Gastrocnemius medialis (tissue), 4 donors: ENCODE data around the gene SERTAD3.
"Not testable (repeated sequence)": the region's sequence is repeated elsewhere in the genome, so short reads cannot be mapped to it uniquely, and the experiment has no call there.

ENCODE experiments used
- POLR2A ChIP-seq, 2 donors: fragments of 450-650 bp; IDR thresholded peaks; one replicate each; pipeline ENCODE4 v1.6.1; 2017; ENCODE audit warnings: antibody characterized with exemption in 2 of 2, mild to moderate bottlenecking in 2 of 2, moderate library complexity in 2 of 2
- TF ChIP-seq, protein P1 (sequence below), 5 experiments: fragments of 450-650 bp in 3 of 5; fragments of 200-600 bp in 2 of 5; sonication (generic) in 2 of 5; IDR thresholded peaks in 4 of 5; conservative IDR thresholded peaks in 1 of 5; 1 replicate in 4 of 5; 2 replicates in 1 of 5; pipeline ENCODE4 v1.5.1; 2016 to 2019; ENCODE audit warnings: antibody characterized with exemption in 5 of 5, mild to moderate bottlenecking in 3 of 5, moderate library complexity in 3 of 5

DNA sequence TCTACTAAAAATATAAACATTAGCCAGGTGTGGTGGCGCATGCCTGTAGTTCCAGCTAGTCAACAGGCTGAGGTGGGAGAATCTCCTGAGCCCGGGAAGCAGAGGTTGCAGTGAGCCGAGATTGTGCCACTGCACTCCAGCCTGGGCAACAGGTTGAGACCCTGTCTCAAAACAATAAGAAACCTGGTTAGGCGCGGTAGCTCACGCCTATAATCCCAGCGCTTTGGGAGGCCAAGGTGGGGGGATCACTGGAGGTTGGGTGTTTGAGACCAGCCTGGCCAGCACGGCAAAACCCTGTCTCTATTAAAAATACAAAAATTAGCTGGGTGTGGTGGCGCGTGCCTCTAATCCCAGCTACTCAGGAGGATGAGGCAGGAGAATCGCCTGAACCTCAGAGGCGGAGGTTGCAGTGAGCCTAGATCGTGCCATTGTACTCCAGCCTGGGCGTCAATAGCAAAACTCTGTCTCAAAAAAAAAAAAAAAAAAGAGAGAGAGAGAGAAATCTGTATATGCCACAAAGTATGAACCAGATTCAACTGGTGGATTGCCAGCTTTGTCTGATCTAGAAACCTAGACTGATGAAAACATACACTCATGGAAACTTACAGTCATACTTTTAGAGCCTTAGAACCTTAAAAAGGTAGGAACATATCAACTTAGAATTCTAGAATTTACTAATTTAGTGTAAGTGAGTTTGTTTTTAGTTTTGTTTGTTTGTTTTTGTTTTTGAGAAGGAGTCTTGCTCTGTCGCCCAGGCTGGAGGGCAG lies 31.9 kb upstream of the SERTAD3 start:
- TF ChIP-seq, protein P1, sequence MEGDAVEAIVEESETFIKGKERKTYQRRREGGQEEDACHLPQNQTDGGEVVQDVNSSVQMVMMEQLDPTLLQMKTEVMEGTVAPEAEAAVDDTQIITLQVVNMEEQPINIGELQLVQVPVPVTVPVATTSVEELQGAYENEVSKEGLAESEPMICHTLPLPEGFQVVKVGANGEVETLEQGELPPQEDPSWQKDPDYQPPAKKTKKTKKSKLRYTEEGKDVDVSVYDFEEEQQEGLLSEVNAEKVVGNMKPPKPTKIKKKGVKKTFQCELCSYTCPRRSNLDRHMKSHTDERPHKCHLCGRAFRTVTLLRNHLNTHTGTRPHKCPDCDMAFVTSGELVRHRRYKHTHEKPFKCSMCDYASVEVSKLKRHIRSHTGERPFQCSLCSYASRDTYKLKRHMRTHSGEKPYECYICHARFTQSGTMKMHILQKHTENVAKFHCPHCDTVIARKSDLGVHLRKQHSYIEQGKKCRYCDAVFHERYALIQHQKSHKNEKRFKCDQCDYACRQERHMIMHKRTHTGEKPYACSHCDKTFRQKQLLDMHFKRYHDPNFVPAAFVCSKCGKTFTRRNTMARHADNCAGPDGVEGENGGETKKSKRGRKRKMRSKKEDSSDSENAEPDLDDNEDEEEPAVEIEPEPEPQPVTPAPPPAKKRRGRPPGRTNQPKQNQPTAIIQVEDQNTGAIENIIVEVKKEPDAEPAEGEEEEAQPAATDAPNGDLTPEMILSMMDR (IDR thresholded peaks at IDR 0.05 in 4 of 5, conservative IDR thresholded peaks at IDR 0.05 in 1 of 5) = not testable (repeated sequence)
- TF ChIP-seq POLR2A (IDR thresholded peaks at IDR 0.05) = not testable (repeated sequence)
